PFSK-1 (cell line): ENCODE data around the gene RALGPS2.

Experiments used
- POLR2AphosphoS5 ChIP-seq: IDR thresholded peaks from 2 replicates; pipeline ENCODE4 v1.6.1; 2012; ENCODE audit warnings: low read depth, mild to moderate bottlenecking, control low read depth, low read length, moderate library complexity
- TAF1 ChIP-seq: IDR thresholded peaks from 2 replicates; pipeline ENCODE4 v1.6.1; 2012; ENCODE audit warnings: low read length, control low read depth, borderline replicate concordance; ENCODE audit not compliant: insufficient read depth

DNA sequence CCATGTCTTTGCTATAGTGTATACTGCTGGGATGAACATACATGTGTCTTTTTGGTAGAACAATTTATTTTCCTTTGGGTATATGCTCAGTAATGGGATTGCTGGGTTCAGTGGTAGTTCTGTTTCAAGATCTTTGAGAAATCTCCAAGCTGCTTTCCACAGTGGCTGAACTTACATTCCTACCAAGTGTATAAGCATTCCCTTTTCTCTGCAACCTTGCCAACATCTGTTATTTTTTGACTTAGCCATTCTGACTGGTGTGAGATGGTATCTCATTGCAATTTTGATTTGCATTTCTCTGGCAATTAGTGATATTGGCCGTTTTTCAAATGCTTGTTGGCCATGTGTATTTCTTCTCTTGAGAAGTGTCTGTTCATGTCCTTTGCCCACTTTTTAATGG, 183.3 kb downstream of the RALGPS2 start:
- TF ChIP-seq POLR2AphosphoS5 (no peak), TAF1 (no peak)
